Inflammatory macrophage treated with lipopolysaccharide for 1 hour (primary cell): Measurements from ENCODE around the gene ZNF362.

Experiments used
- DNase-seq, 2 donors: peaks; one replicate each; pipeline ENCODE4 v3.0.0-alpha.2; 2020 to 2022

ZNF362 gene

DNA sequence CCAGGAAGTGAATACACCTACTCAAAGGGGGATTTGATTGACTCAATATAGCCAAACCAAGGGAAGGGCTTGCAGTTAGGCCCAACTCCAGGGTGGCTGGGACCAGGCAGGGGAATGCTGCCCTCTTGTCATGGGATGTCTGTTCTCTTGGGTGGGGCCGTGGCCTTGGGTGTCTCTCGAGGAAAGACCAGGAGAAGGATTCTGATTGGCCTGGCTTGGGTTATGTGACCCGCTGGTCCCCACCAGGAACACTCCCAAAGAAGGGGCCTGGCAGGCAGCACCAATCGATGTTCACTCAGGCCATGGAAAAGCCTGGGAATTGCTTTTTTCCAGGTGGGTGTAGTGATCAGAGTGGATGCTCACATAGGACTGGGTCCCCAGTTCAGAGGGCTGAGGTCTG lies 10.1 kb upstream of the ZNF362 start:
- DNase-seq: no peak

- DNase-seq: no peak
Observed at GRCh38 chr1:33247545-33247944, 8.7 kb upstream of the ZNF362 start.

DNA sequence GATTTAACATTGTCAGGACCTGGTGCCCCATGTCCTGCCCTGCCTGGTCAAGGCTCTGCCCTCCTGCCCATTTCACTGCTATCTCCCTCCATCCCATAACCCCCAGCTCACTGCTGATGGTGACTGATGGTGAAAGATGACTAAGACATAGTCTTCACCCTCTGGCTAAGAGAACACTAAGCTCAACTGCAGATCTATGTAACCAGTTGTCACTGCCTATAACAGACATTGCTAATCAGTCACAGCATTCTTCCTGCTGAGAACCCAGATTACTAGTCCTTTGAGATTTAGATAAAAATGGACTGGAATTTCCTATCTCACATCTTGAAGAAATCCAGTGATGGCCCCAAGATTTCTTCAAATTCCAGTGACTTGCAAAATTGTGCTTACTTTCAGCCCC lies 8.0 kb upstream of the ZNF362 start:
- DNase-seq: no peak

DNA sequence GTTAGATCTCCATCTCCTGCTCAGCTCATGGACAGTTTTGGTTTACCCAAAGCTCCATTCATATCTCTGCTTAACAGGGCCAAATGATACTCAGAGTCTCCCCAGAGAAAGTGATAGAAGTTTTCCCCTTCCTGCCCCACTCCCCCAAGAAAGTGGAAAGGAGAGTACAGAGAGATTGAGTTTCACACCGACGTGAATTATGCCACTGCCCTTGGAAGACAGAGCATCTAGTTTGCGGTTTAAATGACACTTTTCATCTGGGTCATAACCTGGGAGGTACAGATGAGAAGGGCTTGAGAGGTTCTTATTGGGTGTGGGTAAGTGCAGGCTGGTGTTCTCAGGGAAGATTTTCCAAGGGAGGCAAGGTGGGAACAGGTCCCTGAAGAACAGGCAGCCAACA lies 6.9 kb upstream of the ZNF362 start:
- DNase-seq: no peak

DNA sequence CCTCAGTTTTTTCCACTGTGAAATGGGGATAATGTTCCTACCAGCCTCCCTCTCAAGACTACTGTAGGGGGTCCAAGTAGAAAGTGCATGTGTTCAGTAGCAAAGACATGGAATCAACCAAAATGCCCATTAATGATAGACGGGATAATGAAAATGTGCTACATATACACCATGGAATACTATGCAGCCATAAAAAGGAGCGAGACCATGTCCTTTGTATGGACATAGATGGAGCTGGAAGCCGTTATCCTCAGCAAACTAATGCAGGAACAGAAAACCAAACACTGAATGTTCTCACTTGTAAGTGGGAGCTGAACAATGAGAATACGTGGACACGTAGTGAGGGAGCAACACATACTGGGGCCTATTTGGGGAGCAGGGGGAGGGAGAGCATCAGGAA lies 6.1 kb upstream of the ZNF362 start:
- no peak for DNase-seq

DNA sequence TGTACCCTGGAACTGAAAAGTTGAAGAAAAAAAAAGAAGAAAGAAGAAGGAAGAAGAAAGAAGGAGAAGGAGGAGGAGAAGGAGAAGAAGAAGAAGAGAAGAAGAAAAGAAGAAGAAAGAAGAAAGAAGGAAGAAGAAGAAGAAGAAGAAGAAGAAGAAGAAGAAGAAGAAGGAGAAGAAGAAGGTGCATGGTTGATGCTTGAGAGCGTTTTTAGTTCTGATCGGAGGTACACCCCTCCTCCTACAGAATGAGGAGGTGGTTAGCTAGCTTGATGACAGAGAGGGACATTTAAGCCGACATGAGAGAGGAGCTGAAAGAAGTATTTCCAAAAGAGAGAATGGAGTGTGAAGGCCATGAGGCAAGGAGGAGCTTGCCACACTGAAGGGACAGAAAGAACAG lies 5.6 kb upstream of the ZNF362 start:
- DNase-seq: no peak

DNA sequence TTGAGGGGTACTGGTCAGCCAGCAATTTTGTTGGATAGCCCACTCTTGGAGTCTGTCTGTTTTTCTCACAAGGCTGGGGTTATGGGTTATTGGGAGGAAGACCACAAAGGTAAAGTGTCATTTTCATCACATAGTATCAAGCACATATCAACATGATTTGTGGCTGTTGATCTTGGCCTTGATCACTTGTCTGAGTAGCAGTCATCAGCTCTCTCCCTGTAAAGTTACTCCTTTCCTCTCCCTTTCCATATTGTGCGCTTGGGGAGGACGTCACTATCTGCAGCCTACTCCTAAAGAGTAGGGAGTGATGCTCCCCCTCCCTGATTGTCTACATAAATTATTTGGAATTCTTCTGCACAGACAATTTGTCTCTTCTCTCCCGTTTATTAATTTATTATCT lies 1.8 kb upstream of the ZNF362 start:
- DNase-seq: no peak

GRCh38 chr1:33255347-33256220 lies 708 bp upstream of the ZNF362 start:
- peak; percentile 21 to 44 for DNase-seq

DNA sequence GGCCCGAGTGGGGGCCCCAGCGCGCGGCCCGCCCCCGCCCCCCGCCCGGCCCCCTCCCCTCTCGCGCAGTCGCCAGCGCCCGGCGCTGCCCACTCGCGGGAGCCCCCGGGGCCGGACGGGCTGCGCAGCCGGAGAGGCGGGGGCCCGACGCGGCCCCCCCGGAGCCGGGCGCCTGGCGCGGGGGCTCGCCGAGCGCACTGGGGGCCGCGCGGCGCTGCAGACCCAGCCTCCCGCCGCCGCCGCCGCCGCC lies 146 bp upstream of the ZNF362 start:
- DNase-seq: no peak

DNA sequence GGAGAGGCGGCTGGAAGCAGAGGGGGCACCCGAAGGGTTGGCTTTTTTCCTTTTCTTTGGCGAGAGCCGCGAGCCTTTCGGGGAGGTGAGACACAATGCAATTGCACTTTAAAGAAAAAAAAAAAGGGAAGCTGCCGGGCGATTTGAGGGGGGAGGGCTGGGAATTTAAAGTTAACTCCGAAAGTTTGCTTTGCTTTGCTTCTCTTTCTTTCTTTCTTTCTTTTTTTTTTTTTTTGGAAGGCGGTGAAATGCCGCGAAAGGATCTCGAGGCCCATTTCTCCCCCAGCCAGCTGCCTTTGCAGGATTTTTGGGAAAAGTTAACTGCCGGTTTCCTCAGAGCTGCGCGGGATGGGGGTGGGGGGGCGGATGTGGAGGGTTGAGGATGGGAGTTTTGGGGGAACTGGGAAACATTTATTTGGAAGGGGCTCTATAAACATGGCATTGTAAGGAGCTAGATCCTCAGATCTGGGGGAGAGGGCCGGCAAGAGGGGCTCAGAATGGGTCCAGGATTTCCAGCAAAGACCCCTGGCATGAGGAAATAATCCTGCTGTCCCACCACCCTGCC lies 997 bp downstream of the ZNF362 start:
- no peak for DNase-seq

DNA sequence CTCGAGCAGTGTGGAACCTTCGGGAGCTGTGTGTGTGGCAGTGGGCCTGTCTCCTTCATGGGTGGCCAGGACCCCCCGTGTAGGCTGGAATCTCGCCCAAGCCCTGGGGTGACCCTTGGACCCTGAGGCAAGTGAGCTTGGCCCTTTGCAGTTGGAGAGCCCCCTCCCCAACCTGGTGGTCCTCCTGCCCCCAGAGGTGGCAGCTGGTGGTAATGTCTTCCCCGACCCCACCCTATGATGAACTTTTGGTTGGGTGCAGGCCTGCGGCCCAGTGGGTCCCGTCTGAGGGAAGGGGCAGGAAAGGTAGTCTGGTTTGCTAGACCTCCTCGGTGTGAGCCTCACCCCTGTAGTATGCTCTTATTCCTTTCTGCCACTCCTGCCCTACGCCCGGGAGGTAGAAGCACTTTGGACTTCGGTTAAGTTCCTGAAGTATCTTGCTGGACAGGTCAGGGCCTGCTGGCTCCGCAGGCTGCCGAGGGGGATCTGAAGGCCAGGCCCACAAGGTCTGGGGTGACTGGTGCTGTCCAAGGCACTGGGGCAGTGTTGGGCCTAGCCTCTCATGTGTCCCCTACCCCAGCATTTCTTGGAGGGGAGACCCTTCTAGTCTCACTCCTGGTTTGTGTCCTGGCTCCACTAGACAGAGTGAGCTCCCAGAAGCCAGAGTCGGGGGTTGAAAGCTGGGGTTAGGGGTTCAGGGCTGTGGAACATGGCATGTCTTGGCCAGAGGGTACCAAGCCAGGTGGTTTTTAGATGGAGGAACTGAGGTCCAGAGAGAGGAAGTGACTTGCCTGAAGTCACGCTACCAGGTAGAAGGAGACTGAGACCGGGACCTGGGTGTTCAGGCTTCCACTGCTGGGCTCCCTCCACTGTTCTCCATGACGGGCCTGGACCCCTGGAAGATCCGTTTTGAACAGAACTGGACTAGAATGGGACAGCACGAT lies 1.8 kb downstream of the ZNF362 start:
- DNase-seq: no peak

DNA sequence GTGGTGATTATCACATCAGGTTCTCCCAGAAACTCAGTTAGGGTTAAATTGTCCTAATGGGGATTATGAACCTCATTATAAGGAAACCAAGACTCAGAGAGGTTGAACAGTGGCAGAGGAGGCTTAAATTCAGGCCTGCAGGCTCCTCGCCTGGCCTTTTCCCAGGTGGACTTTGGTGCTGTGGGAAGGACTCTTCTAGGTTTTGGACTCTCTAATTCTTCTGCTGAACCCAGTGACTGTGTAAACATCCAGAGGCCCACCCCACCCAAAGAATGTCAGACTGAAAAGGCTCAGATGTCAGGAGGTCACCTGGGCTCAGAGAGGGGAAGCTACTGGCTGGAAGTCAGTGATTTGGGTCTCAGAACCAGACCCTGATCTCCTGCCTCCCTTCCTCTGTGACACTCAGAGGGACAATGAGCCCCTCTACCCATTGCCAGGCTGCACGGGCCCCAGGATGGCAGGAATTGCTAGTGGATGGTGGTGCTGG lies 2.5 kb downstream of the ZNF362 start:
- DNase-seq: no peak

DNA sequence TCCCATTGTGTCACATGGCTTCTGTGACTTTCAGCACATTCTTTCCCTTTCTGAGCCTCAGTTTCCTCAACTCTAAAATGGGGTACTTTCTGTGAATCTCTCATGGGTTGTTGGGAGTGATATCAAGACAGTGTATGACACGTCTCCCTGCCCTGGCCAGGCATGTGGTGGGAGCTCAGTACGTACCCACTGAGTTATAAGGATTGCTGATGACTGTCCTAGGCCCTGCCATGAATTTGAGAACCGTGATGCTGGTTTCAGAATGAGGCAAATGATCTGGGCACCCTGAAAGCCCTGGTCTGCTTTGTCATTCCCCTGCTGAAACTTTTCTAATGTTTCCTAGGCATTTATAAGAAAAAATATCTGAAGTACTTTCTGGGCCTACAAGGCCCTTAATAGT lies 3.6 kb downstream of the ZNF362 start:
- DNase-seq: no peak

- no peak for DNase-seq
Observed at GRCh38 chr1:33260439-33260838, 4.1 kb downstream of the ZNF362 start.

GRCh38 chr1:33261344-33261743 lies 5.1 kb downstream of the ZNF362 start:
- no peak for DNase-seq

DNA sequence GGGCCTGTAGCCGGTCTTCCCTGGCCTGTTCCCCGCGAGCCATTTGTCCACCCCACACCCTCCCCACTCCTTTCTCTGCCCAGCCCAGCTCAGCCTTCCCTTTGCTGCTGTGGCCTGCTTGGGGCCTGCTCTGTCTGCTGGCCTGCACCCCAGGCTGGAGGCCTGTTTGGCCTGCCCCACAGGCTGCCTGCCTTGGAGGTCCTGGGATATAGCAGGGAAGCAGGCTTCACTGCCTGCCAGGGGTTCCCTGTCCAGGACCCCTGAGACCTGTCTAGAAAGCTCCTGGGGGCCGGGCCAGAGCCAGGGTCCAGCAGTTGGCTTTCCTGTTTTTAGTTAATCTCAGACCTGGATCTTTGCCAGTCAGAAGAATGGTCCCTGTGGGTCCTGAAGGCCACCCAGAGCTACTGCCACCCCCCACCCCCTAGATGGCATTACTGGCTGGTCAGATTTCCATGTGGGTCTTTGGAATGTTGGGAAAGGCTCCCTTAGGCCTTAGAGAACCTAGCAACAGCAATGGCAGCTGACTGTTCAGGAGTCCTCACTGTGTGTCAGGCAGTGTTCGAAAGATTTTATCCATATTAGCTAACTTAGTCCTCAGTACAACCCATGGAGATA lies 7.7 kb downstream of the ZNF362 start:
- DNase-seq: no peak

- DNase-seq: no peak
Observed at GRCh38 chr1:33265780-33266605, 9.7 kb downstream of the ZNF362 start.

DNA sequence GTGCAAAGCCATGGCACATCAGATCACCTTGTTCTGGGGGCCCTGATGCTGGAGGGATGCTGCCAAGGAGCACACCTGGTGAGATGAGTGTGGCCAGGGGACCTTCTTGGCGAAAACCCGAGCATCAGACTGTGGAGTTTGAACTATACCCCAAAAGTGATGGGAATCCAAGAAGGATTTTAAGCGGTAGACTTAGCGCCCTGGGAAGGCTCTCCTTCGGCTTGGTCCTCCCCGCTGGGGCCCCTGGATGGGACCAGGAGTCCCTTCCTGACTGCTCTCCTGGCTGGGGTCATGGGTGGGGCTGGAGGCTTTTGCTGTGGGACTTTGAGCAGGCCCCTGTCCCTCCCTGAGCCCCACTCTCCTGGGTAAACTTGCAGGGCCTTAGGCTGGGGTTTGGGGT lies 10.5 kb downstream of the ZNF362 start:
- no peak for DNase-seq

- DNase-seq: no peak
Observed at GRCh38 chr1:33267468-33268205, 11.3 kb downstream of the ZNF362 start.

- DNase-seq: no peak
Observed at GRCh38 chr1:33268457-33268856, 12.2 kb downstream of the ZNF362 start.

DNA sequence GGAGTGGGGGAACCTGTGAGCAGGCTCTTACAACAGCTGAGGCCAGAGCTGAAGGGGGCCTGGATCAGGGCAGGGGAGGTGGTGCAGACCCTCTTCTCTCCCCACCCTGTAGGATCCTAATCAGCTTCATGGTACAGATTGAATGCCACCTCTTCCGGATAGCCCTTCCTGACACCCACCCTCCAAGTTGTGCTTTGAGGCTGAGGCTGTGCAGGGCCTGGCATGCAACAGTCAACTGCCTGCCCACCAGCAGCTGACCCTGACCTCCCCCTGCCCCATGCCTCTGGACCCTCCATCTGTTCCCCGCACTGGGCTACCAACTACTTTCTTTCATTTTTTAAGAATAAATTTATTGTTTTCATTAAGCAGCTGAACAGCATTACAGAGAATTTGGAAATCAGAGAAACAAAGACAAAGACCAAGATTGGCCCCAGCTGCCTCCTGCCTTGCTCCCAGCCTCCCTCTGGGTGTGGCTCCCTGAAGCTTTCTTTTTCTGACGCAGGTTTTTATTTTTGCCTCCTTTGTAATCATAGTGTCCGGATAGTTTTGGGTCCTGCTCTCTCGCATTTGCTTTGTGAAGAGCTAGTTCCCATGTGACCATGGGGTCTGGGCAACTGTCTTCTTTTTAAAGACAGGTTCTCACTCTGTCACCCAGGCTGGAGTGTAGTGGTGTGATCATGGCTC lies 12.8 kb downstream of the ZNF362 start:
- no peak for DNase-seq
